DOHH2 (cell line): ENCODE measurements around the gene TGFBR3.

ENCODE experiments used
- H3F3A ChIP-seq: fragments of 200-600 bp; sonication (generic), shearing (Covaris generic); 2 replicates; pipeline ENCODE4 v1.6.0; 2016; ENCODE audit warnings: antibody characterized with exemption, mild to moderate bottlenecking; ENCODE audit not compliant: control insufficient read depth, insufficient read depth
- H3K27ac ChIP-seq: fragments of 200-600 bp; sonication (generic); 2 replicates; pipeline ENCODE4 v1.5.1; 2014; ENCODE audit warnings: low read depth, mild to moderate bottlenecking, low read length, moderate library complexity
- H3K27me3 ChIP-seq: fragments of 200-600 bp; sonication (generic); 2 replicates; pipeline ENCODE4 v1.6.1; 2014; ENCODE audit warnings: mild to moderate bottlenecking, low read length, mixed read lengths; ENCODE audit not compliant: control insufficient read depth
- H3K36me3 ChIP-seq: fragments of 200-600 bp; sonication (generic); 2 replicates; pipeline ENCODE4 v1.6.1; 2014; ENCODE audit warnings: mild to moderate bottlenecking, low read length, moderate library complexity, mixed read lengths; ENCODE audit not compliant: control insufficient read depth
- H3K4me1 ChIP-seq: fragments of 200-600 bp; sonication (generic); 2 replicates; pipeline ENCODE4 v1.6.1; 2014; ENCODE audit warnings: mild to moderate bottlenecking, low read length, mixed read lengths; ENCODE audit not compliant: control insufficient read depth
- H3K4me2 ChIP-seq: fragments of 200-600 bp; sonication (generic); 2 replicates; pipeline ENCODE4 v1.6.0; 2014; ENCODE audit warnings: mild to moderate bottlenecking, low read length, moderate library complexity
- H3K4me3 ChIP-seq: fragments of 200-600 bp; sonication (generic); 2 replicates; pipeline ENCODE4 v1.5.1; 2014; ENCODE audit warnings: mild to moderate bottlenecking, low read length, mixed read lengths
- H3K79me2 ChIP-seq: fragments of 200-600 bp; sonication (generic); 2 replicates; pipeline ENCODE4 v1.6.1; 2014; ENCODE audit warnings: mild to moderate bottlenecking, low read length, mixed read lengths; ENCODE audit not compliant: control insufficient read depth
- H3K9me2 ChIP-seq: fragments of 200-600 bp; sonication (generic); replicated peaks from 2 replicates; pipeline ENCODE4 v1.6.1; 2014; ENCODE audit warnings: mild to moderate bottlenecking, low read length, mixed read lengths; ENCODE audit not compliant: control insufficient read depth
- H3K9me3 ChIP-seq: fragments of 200-600 bp; sonication (generic); 2 replicates; pipeline ENCODE4 v1.6.1; 2014; ENCODE audit warnings: antibody characterized with exemption, low read length, mixed read lengths; ENCODE audit not compliant: control insufficient read depth, insufficient read depth
- H4K20me1 ChIP-seq: fragments of 200-600 bp; sonication (generic); 2 replicates; pipeline ENCODE4 v1.6.0; 2014; ENCODE audit warnings: low read depth, mild to moderate bottlenecking, antibody characterized with exemption, low read length, moderate library complexity; ENCODE audit not compliant: control insufficient read depth, insufficient read depth
- EZH2phosphoT487 ChIP-seq: fragments of 200-600 bp; sonication (generic); IDR thresholded peaks from 2 replicates; pipeline ENCODE4 v1.6.1; 2017; ENCODE audit warnings: borderline replicate concordance, mild to moderate bottlenecking, antibody characterized with exemption, low read length, moderate library complexity, mixed read lengths
- TF ChIP-seq, protein P1 (sequence below): fragments of 200-600 bp; sonication (generic); IDR thresholded peaks from one replicate; pipeline ENCODE4 v1.5.1; 2014; ENCODE audit warnings: antibody characterized with exemption, mild to moderate bottlenecking, low read depth, low read length; ENCODE audit not compliant: poor library complexity, severe bottlenecking

Gene TGFBR3

DNA sequence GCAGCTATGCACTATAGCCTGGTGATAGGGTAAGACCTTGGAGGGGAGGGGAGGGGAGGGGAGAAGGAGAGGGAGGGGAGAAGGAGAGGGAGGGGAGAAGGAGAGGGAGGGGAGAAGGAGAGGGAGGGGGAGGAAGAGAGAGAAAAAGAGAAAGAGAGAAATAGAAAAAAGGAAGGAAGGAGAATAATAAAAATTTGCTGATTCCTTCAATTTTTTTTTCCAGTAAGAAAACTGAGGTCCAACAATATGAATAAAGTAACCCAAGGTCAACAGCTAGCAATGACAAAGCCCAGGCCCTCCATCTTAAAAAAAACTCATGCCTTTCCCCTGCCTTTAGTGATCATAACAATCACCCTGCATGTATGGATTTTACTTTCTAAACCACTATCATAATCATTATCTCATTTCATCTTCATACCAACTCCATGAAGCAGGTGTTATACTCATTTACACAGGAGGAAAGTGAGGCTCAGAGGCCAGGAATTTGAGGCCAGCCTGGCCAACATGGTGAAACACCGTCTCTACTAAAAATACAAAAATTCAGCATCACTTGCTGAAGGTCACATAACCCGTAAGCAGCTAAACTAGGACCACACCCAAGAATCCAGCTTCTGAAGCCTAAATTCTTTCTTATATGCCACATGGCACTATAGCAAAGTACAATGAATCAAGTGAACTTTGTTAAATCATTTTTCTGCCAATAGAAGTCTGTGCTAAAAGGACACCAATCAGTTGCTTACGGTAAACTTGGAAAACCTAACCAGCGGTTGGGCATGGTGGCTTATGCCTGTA lies 39.9 kb upstream of the TGFBR3 start:
- no peaks in the 10 kb centered on the region for H3K9me2 ChIP-seq
- no peaks in the 10 kb centered on the region for H3F3A ChIP-seq
- no peak overlapping the region for H3K4me3 ChIP-seq
- no peaks in the 10 kb centered on the region for H3K27me3 ChIP-seq
- H3K4me2 ChIP-seq, result no peak overlapping the region
- TF ChIP-seq, protein P1, sequence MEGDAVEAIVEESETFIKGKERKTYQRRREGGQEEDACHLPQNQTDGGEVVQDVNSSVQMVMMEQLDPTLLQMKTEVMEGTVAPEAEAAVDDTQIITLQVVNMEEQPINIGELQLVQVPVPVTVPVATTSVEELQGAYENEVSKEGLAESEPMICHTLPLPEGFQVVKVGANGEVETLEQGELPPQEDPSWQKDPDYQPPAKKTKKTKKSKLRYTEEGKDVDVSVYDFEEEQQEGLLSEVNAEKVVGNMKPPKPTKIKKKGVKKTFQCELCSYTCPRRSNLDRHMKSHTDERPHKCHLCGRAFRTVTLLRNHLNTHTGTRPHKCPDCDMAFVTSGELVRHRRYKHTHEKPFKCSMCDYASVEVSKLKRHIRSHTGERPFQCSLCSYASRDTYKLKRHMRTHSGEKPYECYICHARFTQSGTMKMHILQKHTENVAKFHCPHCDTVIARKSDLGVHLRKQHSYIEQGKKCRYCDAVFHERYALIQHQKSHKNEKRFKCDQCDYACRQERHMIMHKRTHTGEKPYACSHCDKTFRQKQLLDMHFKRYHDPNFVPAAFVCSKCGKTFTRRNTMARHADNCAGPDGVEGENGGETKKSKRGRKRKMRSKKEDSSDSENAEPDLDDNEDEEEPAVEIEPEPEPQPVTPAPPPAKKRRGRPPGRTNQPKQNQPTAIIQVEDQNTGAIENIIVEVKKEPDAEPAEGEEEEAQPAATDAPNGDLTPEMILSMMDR, result no peak
- no peak for TF ChIP-seq EZH2phosphoT487
- H3K4me1 ChIP-seq, result no peaks in the 10 kb centered on the region
- no peaks in the 10 kb centered on the region for H3K9me3 ChIP-seq
- no peaks in the 10 kb centered on the region for H3K36me3 ChIP-seq
- H3K27ac ChIP-seq, result no peak overlapping the region
- H3K79me2 ChIP-seq, result no peaks in the 10 kb centered on the region
- H4K20me1 ChIP-seq, result no peaks in the 10 kb centered on the region

DNA sequence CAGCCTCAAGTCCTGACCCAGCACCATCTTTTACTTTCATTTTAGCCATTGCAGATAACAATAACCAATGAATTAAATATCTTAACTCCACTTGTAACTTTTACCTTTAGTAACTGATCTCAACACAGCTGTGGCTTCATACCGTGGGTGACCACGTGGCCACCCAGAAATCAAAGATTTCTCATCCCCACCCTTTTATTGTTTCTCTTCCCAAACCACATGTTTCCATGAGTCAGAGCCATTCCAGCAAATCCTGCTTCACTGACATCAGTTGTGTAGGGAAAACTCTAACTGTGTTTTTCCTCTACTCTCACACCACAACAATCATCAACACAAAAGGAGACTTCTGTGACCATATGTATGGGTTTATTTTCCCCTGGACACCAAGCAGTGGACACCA lies 38.2 kb upstream of the TGFBR3 start:
- no peaks in the 10 kb centered on the region for H3K9me2 ChIP-seq

DNA sequence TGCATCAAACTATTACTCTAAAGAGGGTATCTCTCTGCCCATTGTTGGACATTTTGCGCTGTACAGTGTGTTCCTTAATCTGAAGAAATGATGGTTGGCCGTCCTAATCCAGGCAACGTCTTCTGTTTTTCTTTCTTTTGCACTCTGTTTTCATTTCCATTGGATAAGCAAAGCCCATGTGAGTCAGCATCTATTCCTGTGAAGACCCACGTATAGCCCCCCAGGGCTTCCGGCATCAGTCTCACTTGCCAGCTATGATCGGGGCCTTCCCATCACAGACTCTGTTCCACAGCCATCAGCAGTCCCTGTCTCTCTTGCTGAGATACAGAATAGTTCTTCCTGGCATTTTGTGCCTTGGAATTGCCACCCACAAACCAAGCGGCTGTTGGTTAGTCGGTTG lies 34.0 kb upstream of the TGFBR3 start:
- no peaks in the 10 kb centered on the region for H3F3A ChIP-seq
- H3K27me3 ChIP-seq, result no peaks in the 10 kb centered on the region
- TF ChIP-seq EZH2phosphoT487, result no peak
- TF ChIP-seq, protein P1, result no peak
- no peak overlapping the region for H3K4me2 ChIP-seq
- H3K9me2 ChIP-seq, result no peaks in the 10 kb centered on the region
- H3K4me3 ChIP-seq, result no peak overlapping the region
- no peaks in the 10 kb centered on the region for H4K20me1 ChIP-seq
- H3K27ac ChIP-seq, result no peak overlapping the region
- H3K36me3 ChIP-seq, result no peaks in the 10 kb centered on the region
- H3K4me1 ChIP-seq, result no peaks in the 10 kb centered on the region
- no peaks in the 10 kb centered on the region for H3K9me3 ChIP-seq
- H3K79me2 ChIP-seq, result no peaks in the 10 kb centered on the region

More for the DNA sequence above, 38.2 kb upstream of the TGFBR3 start:
- Histone ChIP-seq H3K4me1 (no peaks in the 10 kb centered on the region), H3K36me3 (no peaks in the 10 kb centered on the region), H3K27ac (no peak overlapping the region), H3K27me3 (no peaks in the 10 kb centered on the region), H4K20me1 (no peaks in the 10 kb centered on the region), H3K9me3 (no peaks in the 10 kb centered on the region), H3F3A (no peaks in the 10 kb centered on the region), H3K4me3 (no peak overlapping the region), H3K4me2 (no peak overlapping the region), H3K79me2 (no peaks in the 10 kb centered on the region)
- TF ChIP-seq, protein P1, result no peak
- TF ChIP-seq EZH2phosphoT487, result no peak
